GDM1 (cell line): Measurements from ENCODE around the gene GASK1B.

Source experiments
- DNase-seq: peaks from one replicate; lab custom pipeline; 2025; lab: John Stamatoyannopoulos, UW

GASK1B gene

GRCh38 chr4:158186815-158187214 is 14.0 kb upstream of the GASK1B start:
- no peak for DNase-seq

GRCh38 chr4:158182736-158183135 is 9.9 kb upstream of the GASK1B start:
- no peak for DNase-seq

GRCh38 chr4:158181906-158182305 is 9.1 kb upstream of the GASK1B start:
- DNase-seq, result no peak

- DNase-seq, result no peak
These were observed 6.6 kb upstream of the GASK1B start for GRCh38 chr4:158179465-158179864.

- no peak for DNase-seq
These were observed 4.0 kb upstream of the GASK1B start for GRCh38 chr4:158176776-158177175.

GRCh38 chr4:158176108-158176507 is 3.3 kb upstream of the GASK1B start:
- no peak for DNase-seq

GRCh38 chr4:158170691-158171561 is 1.9 kb downstream of the GASK1B start:
- DNase-seq, result peak; percentile 67

GRCh38 chr4:158169931-158170690 is 2.7 kb downstream of the GASK1B start:
- peak; percentile 26 for DNase-seq

- DNase-seq, result no peak
These were observed 3.3 kb downstream of the GASK1B start for GRCh38 chr4:158169506-158169905.

GRCh38 chr4:158168606-158169005 is 4.2 kb downstream of the GASK1B start:
- DNase-seq, result no peak

- no peak for DNase-seq
These were observed 6.1 kb downstream of the GASK1B start for GRCh38 chr4:158166701-158167100.

GRCh38 chr4:158164768-158165213 is 8.0 kb downstream of the GASK1B start:
- DNase-seq, result no peak

- DNase-seq, result no peak
These were observed 8.7 kb downstream of the GASK1B start for GRCh38 chr4:158163941-158164767.

- no peak for DNase-seq
These were observed 10.2 kb downstream of the GASK1B start for GRCh38 chr4:158162631-158163030.

GRCh38 chr4:158161551-158162354 is 11.1 kb downstream of the GASK1B start:
- peak; percentile 52 for DNase-seq

GRCh38 chr4:158159718-158160094 is 13.1 kb downstream of the GASK1B start:
- no peak for DNase-seq

- DNase-seq, result no peak
These were observed 13.6 kb downstream of the GASK1B start for GRCh38 chr4:158159054-158159717.

- DNase-seq, result no peak
These were observed 15.4 kb downstream of the GASK1B start for GRCh38 chr4:158157412-158157811.

- DNase-seq, result no peak
These were observed 17.0 kb downstream of the GASK1B start for GRCh38 chr4:158155656-158156356.

GRCh38 chr4:158147151-158147550 is 25.7 kb downstream of the GASK1B start:
- DNase-seq, result no peak
